Cerebellar nuclear complex (tissue), 1 donor: Measurements from ENCODE around the gene PRX.
A peak's percentile ranks its signal among the peaks of the same experiment; 100 is the strongest.
"Not testable (repeated sequence)": the region's sequence is repeated elsewhere in the genome, so short reads cannot be mapped to it uniquely, and the experiment has no call there.

Experiments used
- DNase-seq, 2 experiments: peaks; one replicate each; lab custom pipeline; 2025; lab: John Stamatoyannopoulos, UW

PRX gene, protein sequence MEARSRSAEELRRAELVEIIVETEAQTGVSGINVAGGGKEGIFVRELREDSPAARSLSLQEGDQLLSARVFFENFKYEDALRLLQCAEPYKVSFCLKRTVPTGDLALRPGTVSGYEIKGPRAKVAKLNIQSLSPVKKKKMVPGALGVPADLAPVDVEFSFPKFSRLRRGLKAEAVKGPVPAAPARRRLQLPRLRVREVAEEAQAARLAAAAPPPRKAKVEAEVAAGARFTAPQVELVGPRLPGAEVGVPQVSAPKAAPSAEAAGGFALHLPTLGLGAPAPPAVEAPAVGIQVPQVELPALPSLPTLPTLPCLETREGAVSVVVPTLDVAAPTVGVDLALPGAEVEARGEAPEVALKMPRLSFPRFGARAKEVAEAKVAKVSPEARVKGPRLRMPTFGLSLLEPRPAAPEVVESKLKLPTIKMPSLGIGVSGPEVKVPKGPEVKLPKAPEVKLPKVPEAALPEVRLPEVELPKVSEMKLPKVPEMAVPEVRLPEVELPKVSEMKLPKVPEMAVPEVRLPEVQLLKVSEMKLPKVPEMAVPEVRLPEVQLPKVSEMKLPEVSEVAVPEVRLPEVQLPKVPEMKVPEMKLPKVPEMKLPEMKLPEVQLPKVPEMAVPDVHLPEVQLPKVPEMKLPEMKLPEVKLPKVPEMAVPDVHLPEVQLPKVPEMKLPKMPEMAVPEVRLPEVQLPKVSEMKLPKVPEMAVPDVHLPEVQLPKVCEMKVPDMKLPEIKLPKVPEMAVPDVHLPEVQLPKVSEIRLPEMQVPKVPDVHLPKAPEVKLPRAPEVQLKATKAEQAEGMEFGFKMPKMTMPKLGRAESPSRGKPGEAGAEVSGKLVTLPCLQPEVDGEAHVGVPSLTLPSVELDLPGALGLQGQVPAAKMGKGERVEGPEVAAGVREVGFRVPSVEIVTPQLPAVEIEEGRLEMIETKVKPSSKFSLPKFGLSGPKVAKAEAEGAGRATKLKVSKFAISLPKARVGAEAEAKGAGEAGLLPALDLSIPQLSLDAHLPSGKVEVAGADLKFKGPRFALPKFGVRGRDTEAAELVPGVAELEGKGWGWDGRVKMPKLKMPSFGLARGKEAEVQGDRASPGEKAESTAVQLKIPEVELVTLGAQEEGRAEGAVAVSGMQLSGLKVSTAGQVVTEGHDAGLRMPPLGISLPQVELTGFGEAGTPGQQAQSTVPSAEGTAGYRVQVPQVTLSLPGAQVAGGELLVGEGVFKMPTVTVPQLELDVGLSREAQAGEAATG (N-terminal part only)

DNA sequence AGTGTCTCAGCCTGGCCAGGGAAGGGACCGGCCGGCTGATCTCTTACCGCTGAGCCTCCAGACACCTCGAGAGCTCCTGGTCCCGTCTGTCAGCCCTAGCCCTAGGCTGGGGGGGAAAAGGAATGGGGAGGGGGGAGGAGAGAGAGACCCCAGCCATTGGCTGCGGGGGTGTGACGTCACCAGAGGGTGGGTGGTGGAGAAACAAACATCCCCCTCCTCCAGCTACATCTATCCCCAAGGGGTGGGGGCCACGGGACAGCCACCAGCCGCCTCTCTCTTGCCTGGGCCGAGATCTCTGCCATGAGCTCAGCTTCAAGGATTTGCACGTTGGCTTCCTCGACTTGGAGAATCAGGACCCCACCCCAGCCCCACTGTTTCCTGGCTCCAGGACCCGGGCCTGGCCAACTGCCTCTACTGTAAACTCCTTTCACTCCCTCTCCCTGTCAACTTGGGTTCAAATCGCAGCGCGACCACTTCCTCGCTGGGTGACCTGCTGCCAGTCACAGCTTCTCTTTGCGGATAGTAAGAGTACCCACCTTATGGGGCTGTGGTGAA is at the start of gene PRX:
TSS of gene PRX (minus strand) at position 88 of the 555 bp plus-strand sequence. CDS start 5,446 bp downstream, outside the sequence.
- DNase-seq = no peak

- no peak for DNase-seq
Measured at GRCh38 chr19:40461669-40462221, 48.6 kb upstream of the PRX start.

- DNase-seq = no peak
Measured at GRCh38 chr19:40460185-40460584, 47.0 kb upstream of the PRX start.

DNA sequence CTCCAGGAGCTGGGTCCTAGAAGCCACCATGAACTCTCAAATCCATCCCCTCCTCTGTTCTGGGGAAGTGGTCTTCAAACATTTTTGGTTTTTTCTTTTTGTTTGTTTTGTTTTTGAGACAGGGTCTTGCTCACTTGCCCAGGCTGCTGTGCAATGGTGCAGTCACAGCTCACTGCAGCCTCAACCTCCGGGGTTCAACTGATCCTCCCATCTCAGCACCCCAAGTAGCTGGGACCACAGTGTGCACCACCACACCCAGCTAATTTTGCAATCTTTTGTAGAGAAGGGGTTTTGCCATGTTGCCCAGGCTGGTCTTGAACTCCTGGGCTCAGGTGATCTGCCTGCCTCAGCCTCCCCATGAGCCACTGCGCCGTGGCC is 45.4 kb upstream of the PRX start:
- DNase-seq = no peak

DNA sequence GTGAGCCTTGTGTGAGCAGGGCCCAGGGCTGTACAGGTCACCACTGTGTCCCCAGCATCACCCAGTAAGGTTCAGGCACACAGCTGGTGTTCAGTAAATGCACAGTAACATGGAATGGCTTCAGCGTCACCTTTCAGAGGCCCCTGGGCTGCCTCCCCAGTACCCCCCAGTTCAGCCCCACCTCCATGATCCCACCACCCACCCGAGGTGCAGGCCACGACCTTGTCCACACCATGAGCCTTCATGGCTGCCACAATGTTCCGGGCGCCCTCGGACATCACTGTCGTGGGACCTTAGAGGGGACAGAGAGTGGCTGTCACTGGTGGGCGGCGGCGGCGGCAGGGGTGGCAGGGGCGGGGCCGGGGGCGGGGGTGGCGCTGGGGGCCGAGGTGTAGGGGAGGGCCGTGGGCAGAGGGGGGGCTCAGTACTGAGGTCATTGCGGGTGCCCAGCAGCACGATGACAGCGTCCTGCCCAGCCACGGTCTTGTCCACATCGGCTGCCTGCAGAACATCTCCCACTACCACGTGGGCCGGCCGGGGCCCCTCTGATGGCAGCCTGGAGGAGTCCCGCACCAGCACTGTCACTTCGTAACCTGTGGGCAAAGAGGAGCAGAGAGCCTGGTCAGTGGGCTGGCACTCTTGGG is 44.9 kb upstream of the PRX start:
- no peak for DNase-seq

DNA sequence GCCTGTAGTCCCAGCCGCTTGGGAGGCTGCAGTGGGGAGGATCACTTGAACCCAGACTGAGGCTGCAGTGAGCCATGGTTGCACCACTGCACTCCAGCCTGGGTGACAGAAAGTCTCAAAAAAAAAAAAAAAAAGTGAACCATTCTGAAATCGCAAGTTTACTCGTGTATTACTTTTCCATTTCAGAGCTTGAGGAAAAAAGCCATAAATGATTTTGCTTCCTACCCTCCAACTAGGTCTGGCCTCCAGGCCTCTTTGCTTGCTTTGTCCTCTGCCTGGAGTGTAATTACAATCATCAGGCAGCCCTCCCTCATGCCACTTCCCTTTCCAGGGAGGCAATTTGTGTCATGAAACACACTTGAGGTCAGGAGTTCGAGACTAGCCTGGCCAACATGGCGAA is 43.9 kb upstream of the PRX start:
- no peak for DNase-seq

DNA sequence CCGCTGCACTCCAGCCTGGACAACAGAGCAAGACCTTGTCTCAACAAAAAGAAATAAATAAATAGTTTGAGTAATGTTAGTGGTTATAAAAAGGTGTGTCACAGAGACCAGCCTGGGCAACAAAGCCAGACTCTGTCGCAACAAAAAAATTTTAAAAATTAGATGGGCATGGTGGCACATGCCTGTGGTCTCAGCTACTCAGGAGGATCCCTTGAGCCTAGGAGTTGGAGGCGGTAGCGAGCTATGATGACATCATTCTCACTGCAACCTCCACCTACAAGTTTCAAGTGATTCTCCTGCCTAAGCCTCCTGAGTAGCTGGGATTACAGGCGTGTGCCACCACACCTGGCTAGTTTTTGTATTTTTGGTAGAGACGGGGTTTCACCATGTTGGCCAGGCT is 40.8 kb upstream of the PRX start:
- not testable (repeated sequence) for DNase-seq

DNA sequence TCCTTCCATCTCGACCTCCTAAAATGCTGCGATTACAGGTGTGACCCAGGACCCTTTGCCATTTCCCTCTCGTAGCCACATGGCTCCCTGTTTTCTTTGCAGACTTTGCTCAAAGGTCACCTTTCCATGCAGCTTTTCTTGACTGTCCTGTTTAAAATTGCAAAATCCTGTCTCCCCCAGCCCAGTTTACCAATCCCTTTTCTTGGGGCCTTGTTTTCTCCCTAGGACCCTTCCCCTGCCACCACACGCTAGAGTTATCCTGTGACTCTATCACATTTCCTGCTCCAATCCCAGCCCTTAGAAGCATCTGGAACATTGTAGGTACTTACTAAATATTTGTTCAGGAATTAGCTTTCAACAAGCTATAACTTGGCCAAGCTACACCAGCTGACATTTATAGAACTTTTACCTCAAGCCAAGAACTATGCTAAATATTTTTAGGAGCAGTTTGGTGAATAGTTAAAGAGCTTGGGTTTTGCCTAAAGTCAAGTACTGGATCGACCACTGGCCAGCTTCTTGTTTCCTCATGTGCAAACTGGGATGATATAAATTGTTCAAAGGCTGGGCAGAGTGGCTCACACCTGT is 40.1 kb upstream of the PRX start:
- no peak for DNase-seq

DNA sequence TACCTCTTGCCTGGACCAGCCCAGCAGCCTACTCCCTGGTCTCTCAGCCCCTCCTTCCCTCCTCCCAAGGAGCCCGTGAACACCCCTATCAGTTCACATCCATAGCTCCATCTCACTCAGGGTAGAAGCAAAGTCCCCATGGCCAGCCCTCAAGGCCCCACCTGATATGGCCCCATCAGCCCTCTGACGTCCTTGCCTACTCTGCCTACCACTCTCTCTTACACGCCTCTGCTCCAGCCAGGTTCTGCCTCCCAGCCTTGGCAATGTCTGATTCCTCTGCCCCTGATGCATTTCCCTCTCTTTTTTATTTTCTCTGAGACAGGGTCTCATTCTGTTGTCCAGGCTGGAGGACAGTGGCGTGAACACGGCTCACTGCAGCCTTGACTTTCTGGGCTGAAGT is 38.8 kb upstream of the PRX start:
- no peak for DNase-seq

- no peak for DNase-seq
Measured at GRCh38 chr19:40450664-40451063, 37.5 kb upstream of the PRX start.

DNA sequence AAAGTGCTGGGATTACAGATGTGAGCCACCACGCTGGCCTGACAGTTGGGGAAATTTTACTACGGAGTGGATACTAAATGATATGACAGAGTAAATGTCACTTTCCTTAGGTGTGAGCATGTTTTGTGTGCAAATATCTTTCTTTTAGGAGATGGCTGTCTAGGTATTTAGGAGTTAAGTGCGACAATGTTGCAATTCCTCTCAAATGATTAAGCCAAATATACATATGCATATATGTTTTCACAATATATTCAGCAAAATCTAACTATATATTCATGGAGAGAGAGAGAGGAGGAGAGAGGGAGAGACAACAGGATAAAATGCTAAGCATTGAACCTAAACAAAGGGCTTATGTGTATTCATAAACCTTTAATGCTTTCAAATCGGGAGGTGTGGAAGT is 36.3 kb upstream of the PRX start:
- no peak for DNase-seq

- DNase-seq = no peak
Measured at GRCh38 chr19:40446263-40446784, 33.1 kb upstream of the PRX start.

GRCh38 chr19:40445780-40446262 is 32.6 kb upstream of the PRX start:
- DNase-seq = no peak

DNA sequence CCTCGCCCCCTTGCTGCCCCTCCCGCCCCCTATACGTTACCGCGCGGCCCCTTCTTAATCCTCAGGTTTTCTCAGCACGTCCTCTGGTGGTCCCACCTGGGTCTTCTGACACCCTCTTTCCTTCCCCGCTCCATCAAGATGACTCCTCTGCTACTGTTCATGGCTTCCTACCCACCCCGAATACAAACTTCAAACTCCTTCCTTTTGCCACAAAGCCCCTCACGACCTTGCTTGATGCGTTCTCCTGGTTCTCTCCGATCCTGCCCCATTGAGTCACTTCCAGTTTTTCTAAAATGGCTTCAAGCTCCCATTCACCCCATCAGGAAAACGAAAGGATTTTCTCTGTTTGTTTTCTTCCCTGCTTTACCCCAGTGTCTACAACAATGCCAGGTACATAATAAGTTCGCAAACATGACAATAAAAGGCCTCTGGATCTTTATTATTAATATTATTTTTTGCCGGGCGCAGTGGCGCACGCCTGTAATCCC is 31.7 kb upstream of the PRX start:
- no peak for DNase-seq

DNA sequence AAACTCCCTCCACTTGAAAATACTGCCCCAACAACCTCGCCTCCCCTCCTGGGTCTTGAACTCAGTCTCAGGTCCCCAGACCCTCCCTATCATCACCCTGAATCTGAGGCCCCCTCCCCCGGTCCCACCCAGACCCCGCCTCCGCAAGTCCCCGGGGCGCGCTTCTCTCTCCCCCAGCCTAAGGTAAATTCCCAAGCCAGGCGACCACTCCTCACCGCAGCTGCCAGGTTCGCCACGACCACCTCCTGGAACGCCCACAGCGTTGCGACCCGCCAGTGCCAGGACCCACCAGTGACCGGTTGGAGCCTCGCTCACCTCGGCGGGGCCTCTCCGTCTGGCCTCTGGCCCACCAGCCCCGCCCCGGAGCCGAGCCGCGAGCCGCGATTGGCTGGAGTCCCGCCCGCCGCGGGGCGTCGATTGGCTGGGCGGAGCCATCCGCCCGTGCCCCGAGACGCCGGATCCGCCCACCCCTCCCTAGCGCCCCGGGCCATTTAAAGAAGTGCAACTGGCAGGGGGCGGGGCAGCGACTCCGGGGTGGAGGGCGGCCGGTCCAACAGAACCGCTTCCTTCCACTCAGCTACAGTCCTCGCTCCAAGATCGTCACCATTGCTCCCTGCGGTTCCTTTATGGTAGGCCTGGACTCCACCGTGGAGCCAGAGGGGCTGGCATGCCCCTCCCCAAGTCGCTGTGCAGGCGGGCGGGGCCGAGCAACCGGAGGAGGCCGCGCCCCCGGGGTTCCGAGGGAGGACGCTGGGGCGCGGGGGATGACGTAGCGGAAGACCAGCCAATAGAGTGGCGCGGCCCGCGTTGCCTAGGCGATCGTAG is 31.0 kb upstream of the PRX start, which contains the start of gene SERTAD3:
TSS of gene SERTAD3 (minus strand) at position 336 of the 825 bp plus-strand sequence. CDS start 2,255 bp downstream, outside the sequence.
- DNase-seq = peak in 1 of 2 experiments; percentile 76

GRCh38 chr19:40443131-40443999 is 30.2 kb upstream of the PRX start:
- DNase-seq = peak; percentile 42 to 81

DNA sequence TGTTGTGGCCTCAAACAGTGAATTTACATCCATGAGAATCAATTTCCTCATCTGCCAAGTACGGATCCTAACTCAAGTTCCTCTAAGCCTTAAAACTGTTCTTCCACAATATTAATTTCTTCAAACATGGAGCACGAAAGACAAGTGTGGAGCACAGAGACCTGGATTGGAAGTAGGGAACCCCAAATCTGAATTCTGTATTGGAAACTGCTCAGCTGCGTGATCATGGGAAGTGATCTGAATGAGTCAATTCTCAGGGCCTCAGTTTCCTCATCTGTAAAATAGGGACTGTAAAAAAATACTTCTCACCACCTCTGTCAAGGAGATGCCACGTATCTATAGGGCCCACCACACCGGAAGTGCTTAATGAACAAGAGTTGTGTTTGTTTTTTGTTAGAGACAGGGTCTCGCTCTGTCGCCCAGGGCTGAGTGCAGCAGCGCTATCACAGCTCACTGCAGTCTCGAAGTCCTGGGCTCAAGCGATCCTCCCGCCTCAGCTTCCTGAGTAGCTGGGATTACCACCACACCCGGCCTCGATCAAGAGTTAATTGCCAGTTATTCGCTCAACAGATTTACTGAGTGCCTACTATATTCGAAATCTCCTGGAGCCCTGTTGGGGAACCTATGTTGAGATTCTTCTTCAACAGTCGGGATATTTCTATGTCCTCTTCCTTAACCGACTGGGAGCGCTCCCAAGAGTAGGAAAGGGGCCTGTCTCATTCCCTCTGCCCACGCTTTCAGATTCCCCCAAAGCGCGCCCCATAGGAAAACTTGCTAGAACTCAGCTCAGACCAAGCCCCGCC is 29.4 kb upstream of the PRX start:
- DNase-seq = no peak
